IPS-NIHi7 (cell line): ENCODE data around the gene LARGE1.
"Not testable (repeated sequence)": the region's sequence is repeated elsewhere in the genome, so short reads cannot be mapped to it uniquely, and the experiment has no call there.

Experiments
- DNase-seq: peaks from one replicate; pipeline ENCODE4 v3.0.0; 2012; ENCODE audit warnings: mixed read lengths; ENCODE audit errors: extremely low spot score

Gene LARGE1

GRCh38 chr22:33476716-33477115 lies 443.6 kb downstream of the LARGE1 start:
- no peak for DNase-seq

GRCh38 chr22:33476206-33476605 lies 444.1 kb downstream of the LARGE1 start:
- no peak for DNase-seq

DNA sequence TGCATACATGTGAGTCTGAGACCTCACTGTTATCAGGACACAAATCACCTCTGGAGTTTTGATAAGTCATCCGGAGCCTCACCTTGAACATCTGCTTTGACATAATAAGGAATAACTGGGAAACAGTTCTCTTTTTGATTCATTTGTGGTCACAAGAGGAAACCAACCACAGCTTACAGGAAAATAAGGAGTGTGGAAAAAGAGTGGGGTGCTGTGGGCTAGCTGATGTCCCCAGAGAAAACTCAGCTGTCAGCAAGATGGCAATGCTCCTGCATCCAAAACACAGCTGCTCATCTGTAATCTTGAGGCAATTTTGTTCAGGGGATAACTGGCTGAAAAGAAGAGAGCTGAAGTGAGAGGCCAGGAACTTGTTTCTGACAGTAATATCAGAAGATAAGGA lies 445.7 kb downstream of the LARGE1 start:
- DNase-seq = no peak

- no peak for DNase-seq
Observed at GRCh38 chr22:33472462-33473344, 447.6 kb downstream of the LARGE1 start.

DNA sequence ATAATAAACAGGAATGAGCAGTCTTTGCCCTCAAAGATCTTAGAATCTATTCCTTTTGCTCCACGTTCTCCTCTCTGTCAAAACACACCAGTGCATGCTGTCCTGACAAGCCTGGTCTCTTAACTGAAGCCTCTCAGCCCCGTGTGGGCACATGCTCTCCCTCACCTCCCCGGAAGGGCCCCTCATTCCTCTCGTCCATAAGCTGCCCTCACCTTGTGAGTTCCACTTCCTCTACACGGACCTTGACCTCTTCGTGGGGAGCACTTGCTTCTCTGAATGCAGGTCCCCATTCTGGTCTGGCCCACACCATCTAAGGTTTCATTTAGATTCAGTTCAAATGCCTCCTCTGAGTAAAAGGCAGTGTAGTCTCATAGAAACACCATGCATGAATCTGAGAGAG lies 449.8 kb downstream of the LARGE1 start:
- DNase-seq = no peak

- no peak for DNase-seq
Observed at GRCh38 chr22:33467620-33468095, 452.6 kb downstream of the LARGE1 start.

- no peak for DNase-seq
Observed at GRCh38 chr22:33467080-33467479, 453.2 kb downstream of the LARGE1 start.

DNA sequence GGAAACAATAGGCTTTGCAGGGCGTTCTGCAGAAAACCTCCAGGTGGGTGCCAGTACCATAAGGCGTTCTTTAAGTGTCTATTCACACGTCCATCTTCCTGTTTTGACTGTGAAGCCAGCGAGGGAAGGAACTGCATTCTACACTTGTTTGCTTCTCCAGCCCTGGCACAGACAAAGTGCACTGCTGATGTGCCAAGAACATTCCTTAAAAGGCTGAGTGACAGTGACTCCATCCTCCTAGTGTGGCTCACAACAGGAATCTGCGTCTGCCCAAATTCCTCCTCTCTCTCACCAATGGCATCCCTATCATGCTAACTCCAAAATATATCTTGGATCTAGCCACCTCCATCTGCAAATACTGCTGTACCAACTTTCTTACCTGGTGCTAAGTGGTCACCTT lies 454.7 kb downstream of the LARGE1 start:
- no peak for DNase-seq

- DNase-seq = no peak
Observed at GRCh38 chr22:33464698-33465097, 455.6 kb downstream of the LARGE1 start.

DNA sequence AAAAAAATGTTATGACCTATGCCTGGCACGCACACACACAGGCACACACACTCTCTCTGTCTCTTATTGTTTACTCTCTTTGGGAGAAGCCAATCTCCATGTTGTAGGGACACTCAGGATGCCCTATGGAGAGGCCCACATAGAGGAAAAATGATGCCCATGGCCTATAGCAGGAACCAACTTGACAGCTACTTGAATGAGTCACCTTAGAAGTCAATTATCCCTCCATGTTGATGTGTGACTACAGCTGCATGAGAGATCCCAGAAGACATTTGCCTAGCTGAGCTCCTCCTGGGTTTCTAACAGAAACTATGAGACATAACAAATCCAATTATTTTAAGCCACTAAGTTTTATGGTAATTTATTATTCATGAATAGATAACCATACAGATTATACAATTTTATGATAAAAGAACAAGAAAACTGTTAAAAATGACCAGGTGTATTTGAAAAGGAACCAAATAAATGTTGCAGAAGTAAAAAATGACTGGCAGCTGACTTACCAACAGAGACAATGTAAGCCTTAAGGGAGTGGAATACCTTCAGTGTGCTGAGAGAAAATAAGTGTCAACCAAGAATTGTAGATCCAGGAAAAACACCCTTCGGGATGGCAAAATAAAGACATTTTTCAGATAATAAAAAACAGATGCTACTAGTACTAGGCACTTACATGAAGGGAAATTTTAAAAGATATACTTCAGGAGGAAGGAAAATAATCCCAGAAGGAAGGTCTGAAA lies 458.4 kb downstream of the LARGE1 start:
- no peak for DNase-seq

GRCh38 chr22:33461245-33461644 lies 459.0 kb downstream of the LARGE1 start:
- DNase-seq = not testable (repeated sequence)

GRCh38 chr22:33459137-33459536 lies 461.1 kb downstream of the LARGE1 start:
- DNase-seq = no peak

- DNase-seq = no peak
Observed at GRCh38 chr22:33456511-33456910, 463.8 kb downstream of the LARGE1 start.

DNA sequence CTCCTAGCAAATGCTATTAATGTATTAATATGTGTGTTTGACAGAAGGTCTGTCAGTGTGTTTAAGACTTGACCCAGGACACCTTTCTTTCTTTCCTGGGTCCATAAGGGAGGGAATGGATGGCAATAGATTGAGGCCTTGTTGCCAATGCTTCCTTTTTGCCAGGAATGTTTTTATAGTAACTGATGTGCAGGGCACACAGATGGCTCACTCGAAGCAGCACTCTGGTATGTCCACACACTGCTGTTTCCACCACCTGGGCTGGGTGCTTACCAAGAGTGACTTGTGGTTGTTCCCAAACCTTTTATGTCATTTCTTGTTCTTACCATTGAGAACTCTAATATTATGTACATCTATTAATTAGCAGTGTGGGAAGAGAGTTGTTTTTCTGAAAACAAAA lies 465.2 kb downstream of the LARGE1 start:
- no peak for DNase-seq

- no peak for DNase-seq
Observed at GRCh38 chr22:33451866-33452469, 468.3 kb downstream of the LARGE1 start.

- no peak for DNase-seq
Observed at GRCh38 chr22:33450756-33451155, 469.5 kb downstream of the LARGE1 start.

GRCh38 chr22:33447733-33448132 lies 472.5 kb downstream of the LARGE1 start:
- DNase-seq = no peak

- DNase-seq = no peak
Observed at GRCh38 chr22:33443683-33444082, 476.6 kb downstream of the LARGE1 start.

DNA sequence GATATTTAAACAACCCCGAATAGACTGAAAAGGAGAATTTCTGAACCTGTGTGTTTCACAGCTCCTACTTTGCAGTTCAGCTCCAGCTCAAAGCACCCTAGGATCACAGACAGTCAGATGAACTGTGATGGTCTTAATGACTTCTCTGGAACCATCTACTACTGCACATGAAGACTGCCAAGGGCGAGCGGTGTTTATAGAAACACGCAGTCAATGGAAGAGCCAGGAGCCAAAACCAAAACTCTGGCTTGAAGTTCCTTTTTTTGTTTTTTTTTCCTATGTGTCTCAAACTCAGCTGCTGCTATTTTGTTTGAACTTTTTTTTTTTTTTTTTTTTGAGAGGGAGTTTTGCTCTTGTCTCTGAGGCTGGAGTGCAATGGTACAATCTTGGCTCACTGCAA lies 479.5 kb downstream of the LARGE1 start:
- DNase-seq = no peak

- DNase-seq = no peak
Observed at GRCh38 chr22:33438273-33438672, 482.0 kb downstream of the LARGE1 start.

GRCh38 chr22:33431300-33431699 lies 489.0 kb downstream of the LARGE1 start:
- no peak for DNase-seq

GRCh38 chr22:33429281-33429680 lies 491.0 kb downstream of the LARGE1 start:
- no peak for DNase-seq
